GM12865 (cell line): ENCODE measurements around the gene SYNPO.

Experiments used
- DNase-seq: peaks from one replicate; pipeline ENCODE4 v3.0.0; 2010; ENCODE audit warnings: low read depth
- H3K4me3 ChIP-seq: 2 replicates; pipeline ENCODE4 v1.5.1; 2011; ENCODE audit warnings: mild to moderate bottlenecking, low read depth, low read length, control low read depth
- TF ChIP-seq, protein P1 (sequence below): IDR thresholded peaks from 2 replicates; pipeline ENCODE4 v1.5.1; 2011; ENCODE audit warnings: low read length, control low read depth, low read depth, inconsistent platforms; ENCODE audit not compliant: insufficient read depth; ENCODE audit errors: missing control alignments

The SYNPO gene

DNA sequence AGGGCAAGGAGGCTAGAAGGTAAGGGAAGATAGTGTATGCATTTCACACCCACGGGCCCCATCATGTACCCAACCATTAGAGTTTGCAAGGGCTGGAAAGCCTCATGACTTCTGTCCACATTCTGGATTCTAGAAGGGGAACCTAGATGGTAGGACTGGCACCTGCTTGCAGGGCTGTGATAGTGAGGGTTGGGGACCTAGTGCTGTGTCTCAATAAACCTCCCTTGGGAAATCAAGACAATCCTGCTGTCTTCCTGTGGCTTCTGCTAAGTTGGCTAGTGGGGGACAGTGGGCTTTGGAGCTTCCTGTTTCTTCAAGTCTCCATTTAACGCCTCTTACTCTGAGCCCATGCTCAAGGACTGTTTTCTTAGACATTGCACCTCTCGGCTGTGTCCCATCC, 43.6 kb upstream of the SYNPO start:
- TF ChIP-seq, protein P1, sequence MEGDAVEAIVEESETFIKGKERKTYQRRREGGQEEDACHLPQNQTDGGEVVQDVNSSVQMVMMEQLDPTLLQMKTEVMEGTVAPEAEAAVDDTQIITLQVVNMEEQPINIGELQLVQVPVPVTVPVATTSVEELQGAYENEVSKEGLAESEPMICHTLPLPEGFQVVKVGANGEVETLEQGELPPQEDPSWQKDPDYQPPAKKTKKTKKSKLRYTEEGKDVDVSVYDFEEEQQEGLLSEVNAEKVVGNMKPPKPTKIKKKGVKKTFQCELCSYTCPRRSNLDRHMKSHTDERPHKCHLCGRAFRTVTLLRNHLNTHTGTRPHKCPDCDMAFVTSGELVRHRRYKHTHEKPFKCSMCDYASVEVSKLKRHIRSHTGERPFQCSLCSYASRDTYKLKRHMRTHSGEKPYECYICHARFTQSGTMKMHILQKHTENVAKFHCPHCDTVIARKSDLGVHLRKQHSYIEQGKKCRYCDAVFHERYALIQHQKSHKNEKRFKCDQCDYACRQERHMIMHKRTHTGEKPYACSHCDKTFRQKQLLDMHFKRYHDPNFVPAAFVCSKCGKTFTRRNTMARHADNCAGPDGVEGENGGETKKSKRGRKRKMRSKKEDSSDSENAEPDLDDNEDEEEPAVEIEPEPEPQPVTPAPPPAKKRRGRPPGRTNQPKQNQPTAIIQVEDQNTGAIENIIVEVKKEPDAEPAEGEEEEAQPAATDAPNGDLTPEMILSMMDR = no peak
- no peak for DNase-seq
- H3K4me3 ChIP-seq = no peak overlapping the region

DNA sequence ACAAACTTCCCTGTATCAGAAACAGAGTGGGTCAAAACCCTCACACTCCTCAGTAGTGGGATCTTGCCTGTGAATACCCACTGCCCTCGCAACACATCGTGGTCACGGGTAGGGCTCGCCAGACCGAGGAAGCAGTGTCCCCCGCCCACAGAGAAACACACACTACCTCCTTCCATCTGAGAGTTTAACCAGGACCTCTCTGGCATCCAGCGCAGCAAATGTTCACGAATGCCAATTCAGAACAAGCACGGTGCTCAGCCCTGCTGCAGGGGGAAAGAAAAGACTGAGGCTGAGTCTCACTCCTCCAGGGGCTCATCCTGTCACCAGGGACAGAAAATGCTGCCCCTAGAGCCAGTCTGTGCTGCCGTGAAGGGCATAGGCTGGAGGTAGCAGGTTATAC, 42.5 kb upstream of the SYNPO start:
- H3K4me3 ChIP-seq = no peak overlapping the region
- TF ChIP-seq, protein P1 = no peak
- DNase-seq = no peak

DNA sequence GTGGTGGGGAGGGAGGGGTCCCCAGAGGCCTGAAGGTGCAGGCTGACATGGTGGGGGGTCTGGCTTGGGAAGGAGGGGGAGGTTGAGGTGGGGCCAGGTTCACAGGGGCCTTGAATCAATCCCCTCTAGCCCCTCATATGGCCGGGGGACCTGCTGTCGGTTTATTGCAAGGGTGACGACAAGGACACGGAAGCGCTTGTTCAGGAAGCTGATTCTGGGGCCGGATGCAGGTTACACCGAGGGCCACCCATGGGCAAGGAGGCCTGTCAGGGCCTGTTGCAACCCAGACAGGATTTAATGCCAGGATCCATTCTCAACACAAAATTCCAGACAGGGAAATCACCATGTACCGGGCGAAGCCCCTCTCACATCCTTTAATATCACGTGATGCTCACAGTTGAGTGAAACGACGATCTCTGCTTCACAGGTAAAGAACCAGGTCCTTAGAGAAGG, 41.6 kb upstream of the SYNPO start:
- no peak for DNase-seq
- TF ChIP-seq, protein P1 = no peak
- no peak overlapping the region for H3K4me3 ChIP-seq

GRCh38 chr5:150599281-150599680, 41.2 kb upstream of the SYNPO start:
- DNase-seq = no peak
- H3K4me3 ChIP-seq = no peak overlapping the region
- TF ChIP-seq, protein P1 = no peak

GRCh38 chr5:150599917-150600511, 40.4 kb upstream of the SYNPO start:
- TF ChIP-seq, protein P1 = no peak
- H3K4me3 ChIP-seq = no peak overlapping the region
- peak; percentile 24 for DNase-seq

DNA sequence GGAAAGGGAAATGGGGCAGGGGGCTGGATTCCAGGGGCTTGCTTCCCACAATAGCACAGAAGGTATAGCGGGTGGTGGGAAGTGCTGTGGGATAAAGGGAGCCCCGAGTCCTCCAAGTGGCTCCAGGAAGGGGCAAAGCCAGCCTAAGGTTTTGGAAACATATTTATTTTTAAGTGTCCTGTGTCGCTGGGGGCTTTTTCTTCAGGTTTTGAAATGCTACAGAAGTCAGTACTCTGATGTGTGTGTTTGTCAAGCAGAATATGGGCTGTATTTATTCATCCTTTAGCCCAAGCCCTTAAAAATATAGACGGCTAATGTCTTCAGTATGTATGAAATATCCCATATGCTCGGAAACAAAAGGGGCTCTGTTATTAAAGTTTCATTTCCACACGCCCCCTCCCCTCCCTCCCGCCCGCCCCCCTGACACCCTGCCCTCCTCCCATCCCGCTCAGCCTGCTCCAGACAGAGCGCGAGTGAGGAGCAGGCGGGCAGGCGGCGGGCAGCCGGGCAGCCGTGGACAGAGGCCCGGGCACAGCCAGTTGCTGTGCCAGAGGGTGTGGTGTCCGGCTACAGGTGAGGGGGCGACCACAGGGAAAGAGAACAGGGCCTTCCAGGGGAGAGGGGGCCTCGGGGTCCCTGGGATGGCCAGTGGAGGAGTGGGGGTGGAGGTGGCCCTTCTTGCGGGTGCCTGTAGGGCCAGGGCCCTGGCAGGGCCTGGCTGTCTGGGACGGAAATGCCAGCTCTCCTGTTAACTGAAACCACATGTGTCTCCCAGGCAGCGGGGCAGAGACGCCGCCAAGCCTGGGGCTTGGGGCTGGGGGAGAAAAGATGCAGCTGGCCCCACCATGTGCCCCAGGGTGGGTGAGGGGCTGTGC, 39.6 kb upstream of the SYNPO start:
- TF ChIP-seq, protein P1 = no peak
- DNase-seq = no peak
- H3K4me3 ChIP-seq = no peak overlapping the region
